ENCODE data around the gene ALDH8A1. TPM values are rescaled to one million over a fixed set of nuclear protein-coding genes. Genes with fewer than 3 reads are reported as not detected.
A peak's percentile ranks its signal among the peaks of the same experiment; 100 is the strongest.

The ALDH8A1 gene
- total RNA-seq, 2 donors from 2014 or later: 1.2 to 4.4 TPM

GRCh38 chr6:134962421-134962820 is 12.5 kb upstream of the ALDH8A1 start:
- Mint-ChIP-seq H3K27me3 (no peaks in the 10 kb centered on the region), H3K4me1 (no peaks in the 10 kb centered on the region), H3K36me3 (ENCODE audit: low read depth) (peaks cover 70% of the 10 kb centered on the region), H3K4me3 (no peak overlapping the region), H3K27ac (no peak overlapping the region), H3K9me3 (peaks cover 6% of the 10 kb centered on the region)
- ATAC-seq (replicated peaks): no peak

GRCh38 chr6:134961366-134961765 is 11.5 kb upstream of the ALDH8A1 start:
- Mint-ChIP-seq H3K4me3 (no peak overlapping the region), H3K36me3 (ENCODE audit: low read depth) (peaks cover 60% of the 10 kb centered on the region), H3K27me3 (no peaks in the 10 kb centered on the region), H3K4me1 (no peaks in the 10 kb centered on the region), H3K27ac (no peak overlapping the region), H3K9me3 (peaks cover 6% of the 10 kb centered on the region)
- ATAC-seq (replicated peaks): no peak

GRCh38 chr6:134959603-134960002 is 9.7 kb upstream of the ALDH8A1 start:
- H3K36me3 Mint-ChIP-seq (ENCODE audit: low read depth): peaks cover 43% of the 10 kb centered on the region
- H3K9me3 Mint-ChIP-seq: peaks cover 6% of the 10 kb centered on the region
- H3K27me3 Mint-ChIP-seq: no peaks in the 10 kb centered on the region
- H3K4me1 Mint-ChIP-seq: no peaks in the 10 kb centered on the region
- H3K27ac Mint-ChIP-seq: no peak overlapping the region
- ATAC-seq (replicated peaks): no peak
- H3K4me3 Mint-ChIP-seq: no peak overlapping the region

- no peak overlapping the region for H3K4me3 Mint-ChIP-seq
- peaks cover 14% of the 10 kb centered on the region for H3K36me3 Mint-ChIP-seq (ENCODE audit: low read depth)
- H3K9me3 Mint-ChIP-seq: peaks cover 6% of the 10 kb centered on the region
- ATAC-seq (replicated peaks): peak; percentile 49
- peak overlapping the region; percentile 40 for H3K27ac Mint-ChIP-seq
- no peaks in the 10 kb centered on the region for H3K4me1 Mint-ChIP-seq
- H3K27me3 Mint-ChIP-seq: no peaks in the 10 kb centered on the region
Observed at GRCh38 chr6:134956676-134957075, 6.8 kb upstream of the ALDH8A1 start.

- H3K4me3 Mint-ChIP-seq: no peak overlapping the region
- no peaks in the 10 kb centered on the region for H3K4me1 Mint-ChIP-seq
- peak; percentile 67 for ATAC-seq (replicated peaks)
- peaks cover 2% of the 10 kb centered on the region for H3K9me3 Mint-ChIP-seq
- H3K27me3 Mint-ChIP-seq: no peaks in the 10 kb centered on the region
- peaks cover 8% of the 10 kb centered on the region for H3K36me3 Mint-ChIP-seq (ENCODE audit: low read depth)
- H3K27ac Mint-ChIP-seq: peak overlapping the region; percentile 40
Observed at GRCh38 chr6:134956032-134956431, 6.1 kb upstream of the ALDH8A1 start.

- H3K27me3 Mint-ChIP-seq: no peaks in the 10 kb centered on the region
- H3K9me3 Mint-ChIP-seq: no peaks in the 10 kb centered on the region
- ATAC-seq (replicated peaks): no peak
- no peak overlapping the region for H3K27ac Mint-ChIP-seq
- H3K4me3 Mint-ChIP-seq: no peak overlapping the region
- no peaks in the 10 kb centered on the region for H3K4me1 Mint-ChIP-seq
- H3K36me3 Mint-ChIP-seq (ENCODE audit: low read depth): no peaks in the 10 kb centered on the region
Observed at GRCh38 chr6:134954272-134955000, 4.5 kb upstream of the ALDH8A1 start.

GRCh38 chr6:134951494-134952263 is 1.8 kb upstream of the ALDH8A1 start:
- Mint-ChIP-seq H3K4me3 (no peak overlapping the region), H3K27me3 (no peaks in the 10 kb centered on the region), H3K9me3 (no peaks in the 10 kb centered on the region), H3K27ac (no peak overlapping the region), H3K36me3 (ENCODE audit: low read depth) (no peaks in the 10 kb centered on the region), H3K4me1 (no peaks in the 10 kb centered on the region)
- ATAC-seq (replicated peaks): no peak

- H3K36me3 Mint-ChIP-seq (ENCODE audit: low read depth): no peaks in the 10 kb centered on the region
- H3K4me1 Mint-ChIP-seq: no peaks in the 10 kb centered on the region
- no peak for ATAC-seq (replicated peaks)
- H3K9me3 Mint-ChIP-seq: no peaks in the 10 kb centered on the region
- H3K27me3 Mint-ChIP-seq: no peaks in the 10 kb centered on the region
- no peak overlapping the region for H3K27ac Mint-ChIP-seq
- H3K4me3 Mint-ChIP-seq: no peak overlapping the region
Observed at GRCh38 chr6:134950482-134950881, 581 bp upstream of the ALDH8A1 start.

GRCh38 chr6:134948691-134949090 is 1.2 kb downstream of the ALDH8A1 start:
- Mint-ChIP-seq H3K27ac (no peak overlapping the region), H3K9me3 (no peaks in the 10 kb centered on the region)
- no peak for ATAC-seq (replicated peaks)

GRCh38 chr6:134948142-134948541 is 1.8 kb downstream of the ALDH8A1 start:
- Mint-ChIP-seq H3K36me3 (ENCODE audit: low read depth) (no peaks in the 10 kb centered on the region), H3K4me1 (no peaks in the 10 kb centered on the region), H3K4me3 (no peak overlapping the region), H3K27me3 (no peaks in the 10 kb centered on the region), H3K27ac (no peak overlapping the region), H3K9me3 (no peaks in the 10 kb centered on the region)
- no peak for ATAC-seq (replicated peaks)

More at GRCh38 chr6:134948691-134949090, 1.2 kb downstream of the ALDH8A1 start:
- Mint-ChIP-seq H3K4me3 (no peak overlapping the region), H3K4me1 (no peaks in the 10 kb centered on the region), H3K36me3 (ENCODE audit: low read depth) (no peaks in the 10 kb centered on the region), H3K27me3 (no peaks in the 10 kb centered on the region)

GRCh38 chr6:134945045-134945444 is 4.9 kb downstream of the ALDH8A1 start:
- Mint-ChIP-seq H3K27me3 (no peaks in the 10 kb centered on the region), H3K36me3 (ENCODE audit: low read depth) (no peaks in the 10 kb centered on the region), H3K9me3 (no peaks in the 10 kb centered on the region), H3K27ac (no peak overlapping the region), H3K4me1 (no peaks in the 10 kb centered on the region), H3K4me3 (no peak overlapping the region)
- no peak for ATAC-seq (replicated peaks)

GRCh38 chr6:134943522-134944111 is 6.3 kb downstream of the ALDH8A1 start:
- Mint-ChIP-seq H3K4me3 (no peak overlapping the region), H3K4me1 (peaks cover 11% of the 10 kb centered on the region), H3K27ac (no peak overlapping the region), H3K36me3 (ENCODE audit: low read depth) (no peaks in the 10 kb centered on the region), H3K9me3 (no peaks in the 10 kb centered on the region), H3K27me3 (no peaks in the 10 kb centered on the region)
- ATAC-seq (replicated peaks): no peak

GRCh38 chr6:134938896-134939295 is 11.0 kb downstream of the ALDH8A1 start:
- Mint-ChIP-seq H3K4me3 (peak overlapping the region; percentile 39), H3K27me3 (no peaks in the 10 kb centered on the region), H3K9me3 (no peaks in the 10 kb centered on the region), H3K36me3 (ENCODE audit: low read depth) (no peaks in the 10 kb centered on the region), H3K27ac (peak overlapping the region; percentile 46), H3K4me1 (peaks cover 16% of the 10 kb centered on the region)
- peak; percentile 98 for ATAC-seq (replicated peaks)

GRCh38 chr6:134937426-134937825 is 12.5 kb downstream of the ALDH8A1 start:
- H3K4me3 Mint-ChIP-seq: no peak overlapping the region
- ATAC-seq (replicated peaks): no peak

GRCh38 chr6:134936931-134937330 is 13.0 kb downstream of the ALDH8A1 start:
- H3K27me3 Mint-ChIP-seq: no peaks in the 10 kb centered on the region
- H3K9me3 Mint-ChIP-seq: no peaks in the 10 kb centered on the region
- ATAC-seq (replicated peaks): no peak
- H3K27ac Mint-ChIP-seq: no peak overlapping the region
- peaks cover 16% of the 10 kb centered on the region for H3K4me1 Mint-ChIP-seq
- no peaks in the 10 kb centered on the region for H3K36me3 Mint-ChIP-seq (ENCODE audit: low read depth)
- no peak overlapping the region for H3K4me3 Mint-ChIP-seq

More at GRCh38 chr6:134937426-134937825, 12.5 kb downstream of the ALDH8A1 start:
- no peaks in the 10 kb centered on the region for H3K27me3 Mint-ChIP-seq
- H3K27ac Mint-ChIP-seq: no peak overlapping the region
- no peaks in the 10 kb centered on the region for H3K9me3 Mint-ChIP-seq
- peaks cover 16% of the 10 kb centered on the region for H3K4me1 Mint-ChIP-seq
- no peaks in the 10 kb centered on the region for H3K36me3 Mint-ChIP-seq (ENCODE audit: low read depth)
